OCI-LY3 (cell line): Measurements from ENCODE around the gene BCL2L12.

Experiments used
- H2AFZ ChIP-seq: fragments of 200-600, 300-600 bp; shearing (Covaris generic); 2 replicates; pipeline ENCODE4 v1.6.0; 2014; ENCODE audit warnings: antibody characterized with exemption, low read depth, low read length
- H3K27ac ChIP-seq: fragments of 200-600, 300-600 bp; sonication (generic); 2 replicates; pipeline ENCODE4 v1.5.1; 2014; ENCODE audit warnings: mild to moderate bottlenecking, low read length, moderate library complexity, mixed read lengths
- H3K27me3 ChIP-seq: fragments of 200-600, 300-600 bp; sonication (generic); 2 replicates; pipeline ENCODE4 v1.6.1; 2014; ENCODE audit warnings: low read depth, low read length, mixed read lengths
- H3K36me3 ChIP-seq: fragments of 200-600, 300-600 bp; sonication (generic); replicated peaks from 2 replicates; pipeline ENCODE3; 2014; ENCODE audit warnings: low read depth, low read length, mixed read lengths
- H3K4me1 ChIP-seq: fragments of 300-600, 200-600 bp; sonication (generic); 2 replicates; pipeline ENCODE4 v1.6.1; 2014; ENCODE audit warnings: low read length, mixed read lengths
- H3K4me2 ChIP-seq: fragments of 200-600, 300-600 bp; sonication (generic); 2 replicates; pipeline ENCODE4 v1.6.1; 2014; ENCODE audit warnings: low read length, mixed read lengths
- H3K4me3 ChIP-seq: fragments of 300-600, 200-600 bp; sonication (generic); 2 replicates; pipeline ENCODE4 v1.5.1; 2014; ENCODE audit warnings: antibody characterized with exemption, mild to moderate bottlenecking, low read length, moderate library complexity
- H3K79me2 ChIP-seq: fragments of 300-600, 200-600 bp; shearing (Covaris generic); 2 replicates; pipeline ENCODE4 v1.6.1; 2014; ENCODE audit warnings: mild to moderate bottlenecking, low read length, mixed read lengths
- H3K9ac ChIP-seq: fragments of 300-600, 200-600 bp; shearing (Covaris generic); 2 replicates; pipeline ENCODE4 v1.6.0; 2014; ENCODE audit warnings: mild to moderate bottlenecking, low read length, moderate library complexity
- H3K9me3 ChIP-seq: fragments of 200-600, 300-600 bp; shearing (Covaris generic); 2 replicates; pipeline ENCODE4 v1.6.1; 2014; ENCODE audit warnings: low read length, mixed read lengths; ENCODE audit not compliant: insufficient read depth
- H4K20me1 ChIP-seq: fragments of 200-600, 300-600 bp; sonication (generic); 2 replicates; pipeline ENCODE4 v1.6.1; 2016; ENCODE audit warnings: low read length, mixed read lengths; ENCODE audit not compliant: insufficient read depth
- CTCF ChIP-seq: fragments of 200-600, 300-600 bp; sonication (generic); IDR thresholded peaks from 2 replicates; pipeline ENCODE4 v1.5.1; 2014; ENCODE audit warnings: antibody characterized with exemption, low read length, low read depth
- EZH2phosphoT487 ChIP-seq: fragments of 200-600 bp; shearing (Covaris generic); IDR thresholded peaks from 2 replicates; pipeline ENCODE4 v1.6.1; 2018; ENCODE audit warnings: antibody characterized with exemption, mixed run types, low read depth

Gene BCL2L12

GRCh38 chr19:49653466-49653806 lies 12.3 kb upstream of the BCL2L12 start:
- no peak overlapping the region for H3K9ac ChIP-seq
- no peak overlapping the region for H3K4me3 ChIP-seq
- 0 out of 2 replicates have a peak, but pooled peaks cover 8% of the 10 kb centered on the region for H4K20me1 ChIP-seq
- no peak overlapping the region for H3K4me2 ChIP-seq
- TF ChIP-seq CTCF (no peak), EZH2phosphoT487 (no peak)
- H3K4me1 ChIP-seq = no peaks in the 10 kb centered on the region
- peaks cover 66% of the 10 kb centered on the region for H3K36me3 ChIP-seq
- peaks cover 4% of the 10 kb centered on the region; the same call in 1 of the 2 replicates for H3K79me2 ChIP-seq
- H3K27me3 ChIP-seq = no peaks in the 10 kb centered on the region
- H2AFZ ChIP-seq = no peak overlapping the region
- no peak overlapping the region for H3K27ac ChIP-seq
- H3K9me3 ChIP-seq = no peaks in the 10 kb centered on the region

- H3K27me3 ChIP-seq = no peaks in the 10 kb centered on the region
- H3K36me3 ChIP-seq = peaks cover 76% of the 10 kb centered on the region
- H3K9ac ChIP-seq = no peak overlapping the region
- H3K4me3 ChIP-seq = no peak overlapping the region
- H3K27ac ChIP-seq = no peak overlapping the region
- H2AFZ ChIP-seq = no peak overlapping the region
- peaks cover 4% of the 10 kb centered on the region; the same call in 1 of the 2 replicates for H3K79me2 ChIP-seq
- H3K9me3 ChIP-seq = no peaks in the 10 kb centered on the region
- 0 out of 2 replicates have a peak, but pooled peaks cover 8% of the 10 kb centered on the region for H4K20me1 ChIP-seq
- no peaks in the 10 kb centered on the region for H3K4me1 ChIP-seq
- TF ChIP-seq EZH2phosphoT487 (no peak), CTCF (no peak)
- H3K4me2 ChIP-seq = no peak overlapping the region
Observed at GRCh38 chr19:49654581-49654980, 11.2 kb upstream of the BCL2L12 start.

- Histone ChIP-seq H3K9ac (no peak overlapping the region), H3K9me3 (no peaks in the 10 kb centered on the region), H2AFZ (no peak overlapping the region), H3K27ac (no peak overlapping the region), H3K4me1 (no peaks in the 10 kb centered on the region), H3K36me3 (peaks cover 77% of the 10 kb centered on the region), H3K4me2 (no peak overlapping the region), H3K4me3 (no peak overlapping the region), H4K20me1 (no peaks in the 10 kb centered on the region), H3K79me2 (no peaks in the 10 kb centered on the region), H3K27me3 (no peaks in the 10 kb centered on the region)
- TF ChIP-seq CTCF (no peak), EZH2phosphoT487 (no peak)
Observed at GRCh38 chr19:49655570-49656455, 9.9 kb upstream of the BCL2L12 start.

- H3K4me2 ChIP-seq = no peak overlapping the region
- H3K4me1 ChIP-seq = no peaks in the 10 kb centered on the region
- no peak overlapping the region for H2AFZ ChIP-seq
- no peak overlapping the region for H3K4me3 ChIP-seq
- no peak overlapping the region for H3K27ac ChIP-seq
- no peaks in the 10 kb centered on the region for H3K9me3 ChIP-seq
- TF ChIP-seq EZH2phosphoT487 = no peak
- TF ChIP-seq CTCF = no peak
- H3K79me2 ChIP-seq = no peaks in the 10 kb centered on the region
- H3K36me3 ChIP-seq = peaks cover 78% of the 10 kb centered on the region
- no peaks in the 10 kb centered on the region for H3K27me3 ChIP-seq
- 0 out of 2 replicates have a peak, but pooled peaks cover 3% of the 10 kb centered on the region for H4K20me1 ChIP-seq
- H3K9ac ChIP-seq = no peak overlapping the region
Observed at GRCh38 chr19:49656456-49657109, 9.2 kb upstream of the BCL2L12 start.
